Prostate gland (tissue), 2 donors: ENCODE results near the gene LY6G6C. TPM values are rescaled to one million over a fixed set of nuclear protein-coding genes. Genes with fewer than 3 reads are reported as not detected.

ENCODE experiments used
- DNase-seq: peaks from one replicate; pipeline ENCODE4 v3.0.0-alpha.2; 2019; ENCODE audit warnings: low spot score
- H3K27ac ChIP-seq, 2 donors: fragments of 200-600 bp; sonication (generic); 2 replicates each; pipeline ENCODE4 v1.5.1; 2017 to 2019
- H3K27me3 ChIP-seq: fragments of 200-600 bp; sonication (generic); replicated peaks from 2 replicates; pipeline ENCODE4 v1.5.1; 2019; ENCODE audit not compliant: insufficient read depth
- H3K36me3 ChIP-seq, 2 donors: fragments of 200-600 bp; sonication (generic); 1 replicate in 1 of 2; 2 replicates in 1 of 2; pipeline versions ENCODE4 v1.5.1 to v1.8.1; 2017 to 2019
- H3K4me1 ChIP-seq: fragments of 200-600 bp; sonication (generic); replicated peaks from 2 replicates; pipeline ENCODE4 v1.5.1; 2019
- H3K4me3 ChIP-seq, 2 donors: fragments of 200-600 bp; sonication (generic); 2 replicates each; pipeline ENCODE4 v1.5.1; 2017 to 2019
- H3K9me3 ChIP-seq: fragments of 200-600 bp; sonication (generic); 2 replicates; pipeline ENCODE4 v1.5.1; 2017
- CTCF ChIP-seq, 4 experiments: fragments of 200-600 bp in 2 of 4; fragments of 450-650 bp in 2 of 4; sonication (generic) in 2 of 4; IDR thresholded peaks; 1 replicate in 3 of 4; 2 replicates in 1 of 4; pipeline ENCODE4 v1.5.1; 2016 to 2019; ENCODE audit warnings: antibody characterized with exemption in 4 of 4, mild to moderate bottlenecking in 2 of 4, moderate library complexity in 2 of 4
- POLR2A ChIP-seq: fragments of 450-650 bp; IDR thresholded peaks from one replicate; pipeline ENCODE4 v1.6.1; 2016; ENCODE audit warnings: antibody characterized with exemption, mild to moderate bottlenecking
- POLR2AphosphoS5 ChIP-seq: sonication (generic); formaldehyde crosslinking; IDR thresholded peaks from one replicate; pipeline ENCODE4 v1.6.1; 2017; ENCODE audit warnings: antibody characterized with exemption
- WGBS: methylation state at CpG from one replicate; pipeline ENCODE4 v1.1.5; 2018; 5-methylcytosine and 5-hydroxymethylcytosine counted together
- intact Hi-C: fragments of 100-400 bp; cut with DNase I; formaldehyde crosslinking; loops from one replicate; pipeline ENCODE4 v1.14.2; 2022
- total RNA-seq, 2 donors: library from RNA; depleted of rRNA; stranded (reverse); fragments of >200 nt; gene quantifications; one replicate each; pipeline ENCODE4 v1.1.0, GENCODE V29; 2016

Gene LY6G6C
- total RNA-seq, 2 donors from 2014 or later = not detected

DNA sequence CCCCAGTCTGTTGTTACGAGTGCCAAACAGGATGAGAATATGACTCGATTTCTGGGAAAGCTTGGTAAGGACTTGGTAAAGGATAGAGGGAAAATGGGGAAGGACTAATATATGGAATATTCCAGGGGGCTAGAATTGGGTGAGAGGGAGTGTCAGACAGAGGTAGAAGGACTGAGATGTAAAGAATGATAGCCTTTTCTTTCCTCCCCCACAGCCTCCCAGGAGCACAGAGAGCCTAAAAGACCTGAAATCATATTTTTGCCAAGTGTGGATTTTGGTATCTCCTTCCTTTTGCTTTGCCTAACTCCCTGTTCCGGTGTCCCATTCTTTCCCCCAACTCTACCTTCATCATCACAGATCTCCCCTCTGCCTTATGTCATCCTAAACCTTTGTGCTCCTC lies 21.3 kb upstream of the LY6G6C start:
- no peak for DNase-seq
- intact Hi-C loops = no loop called here
- Histone ChIP-seq H3K36me3 (no peaks in the 10 kb centered on the region), H3K4me3 (no peak overlapping the region), H3K9me3 (no peaks in the 10 kb centered on the region), H3K27me3 (no peaks in the 10 kb centered on the region), H3K4me1 (peaks cover 5% of the 10 kb centered on the region), H3K27ac (no peak overlapping the region)
- WGBS = 96% methylated on average over 3 of the region's 3 CpGs
- TF ChIP-seq POLR2A (no peak), CTCF (IDR thresholded peaks at IDR 0.05) (no peak), POLR2AphosphoS5 (no peak)

DNA sequence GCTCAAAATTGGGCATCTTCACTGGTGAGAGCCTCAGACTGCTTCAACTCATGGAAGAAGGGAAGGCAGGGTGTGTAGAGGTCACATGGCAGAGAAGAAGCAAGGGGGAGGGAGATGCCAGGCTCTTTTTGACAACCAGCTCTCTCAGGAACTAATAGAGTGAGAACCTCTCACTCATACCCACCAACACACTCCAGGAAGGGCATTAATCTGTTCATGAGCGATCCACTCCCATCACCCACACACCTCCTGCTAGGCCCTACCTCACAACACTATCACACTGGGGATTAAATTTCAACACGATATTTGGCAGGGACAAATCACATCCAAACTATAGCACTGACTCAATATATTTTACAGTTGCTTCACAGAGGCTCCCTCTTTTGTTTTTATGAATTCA lies 20.3 kb upstream of the LY6G6C start:
- no peak for TF ChIP-seq CTCF (IDR thresholded peaks at IDR 0.05)
- TF ChIP-seq POLR2AphosphoS5 = no peak
- TF ChIP-seq POLR2A = no peak
- no peak overlapping the region for H3K27ac ChIP-seq
- no peaks in the 10 kb centered on the region for H3K27me3 ChIP-seq
- no peaks in the 10 kb centered on the region for H3K9me3 ChIP-seq
- no peak for DNase-seq
- H3K4me1 ChIP-seq = peaks cover 7% of the 10 kb centered on the region
- H3K4me3 ChIP-seq = no peak overlapping the region
- H3K36me3 ChIP-seq = no peaks in the 10 kb centered on the region
- 87% methylated on average over 2 of the region's 2 CpGs for WGBS
- intact Hi-C loops = no loop called here

- 19% methylated on average over 29 of the region's 29 CpGs for WGBS
- Histone ChIP-seq H3K36me3 (no peaks in the 10 kb centered on the region), H3K4me3 (peak overlapping the region; percentile 51 to 56), H3K9me3 (no peaks in the 10 kb centered on the region), H3K27me3 (no peaks in the 10 kb centered on the region), H3K27ac (peak overlapping the region; percentile 94 to 98), H3K4me1 (peaks cover 11% of the 10 kb centered on the region)
- intact Hi-C loops = no loop called here
- no peak for DNase-seq
- no peak for TF ChIP-seq CTCF (IDR thresholded peaks at IDR 0.05)
- TF ChIP-seq POLR2A = no peak
- no peak for TF ChIP-seq POLR2AphosphoS5
Measured at GRCh38 chr6:31740397-31741223, 19.1 kb upstream of the LY6G6C start.

DNA sequence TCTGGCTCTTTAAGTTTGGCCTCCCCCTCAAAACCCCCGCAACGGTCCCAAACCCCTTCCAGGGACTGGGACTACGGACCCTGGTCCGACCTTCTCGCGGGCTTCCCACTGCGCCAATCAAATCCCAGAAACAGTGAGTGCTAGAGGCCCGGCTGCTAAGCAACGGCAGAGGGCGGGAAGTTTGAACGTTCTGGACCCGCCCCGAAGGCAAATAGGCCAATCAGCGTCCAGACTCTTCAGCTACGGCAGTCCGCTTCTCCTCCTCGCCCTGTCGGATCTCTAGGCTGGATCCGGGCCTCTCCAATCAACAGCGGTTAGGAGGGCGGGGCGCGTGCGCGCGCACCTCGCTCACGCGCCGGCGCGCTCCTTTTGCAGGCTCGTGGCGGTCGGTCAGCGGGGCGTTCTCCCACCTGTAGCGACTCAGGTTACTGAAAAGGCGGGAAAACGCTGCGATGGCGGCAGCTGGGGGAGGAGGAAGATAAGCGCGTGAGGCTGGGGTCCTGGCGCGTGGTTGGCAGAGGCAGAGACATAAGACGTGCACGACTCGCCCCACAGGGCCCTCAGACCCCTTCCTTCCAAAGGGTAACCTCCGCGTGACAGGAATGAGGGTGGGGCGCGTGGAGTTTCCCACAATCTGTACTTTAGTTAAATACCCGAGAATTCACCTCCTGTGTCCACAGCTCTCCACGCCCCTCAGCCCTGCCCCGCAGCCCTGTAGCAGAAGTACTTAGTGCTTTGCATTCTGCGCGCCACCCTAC lies 18.3 kb upstream of the LY6G6C start, which contains the start of gene MSH5:
MSH5 (plus strand) TSS at position 367 of the 758 bp plus-strand sequence. CDS start 462 bp downstream, outside the sequence.
- Histone ChIP-seq H3K36me3 (no peaks in the 10 kb centered on the region), H3K27me3 (no peaks in the 10 kb centered on the region), H3K27ac (peak within 1 kb of the TSS; percentile 94 to 98), H3K4me3 (peak within 1 kb of the TSS; percentile 51 to 56), H3K4me1 (peaks cover 11% of the 10 kb centered on the region), H3K9me3 (no peaks in the 10 kb centered on the region)
- DNase-seq = peak; percentile 99
- WGBS = 1% methylated on average over 54 of the region's 58 CpGs
- TF ChIP-seq CTCF (IDR thresholded peaks at IDR 0.05) = peak in 1 of 4 experiments; percentile 15
- peak; percentile 97 for TF ChIP-seq POLR2AphosphoS5
- TF ChIP-seq POLR2A = peak; percentile 77
- intact Hi-C loops = loop anchor here (5.0 kb wide), 1 partner anchor 82 kb away; no protein-coding TSS in a partner anchor
